Trophoblast cell (in vitro differentiated cells and primary cell): ENCODE data around the gene PPP1R12B.

Experiments
- DNase-seq, 2 donors: peaks; one replicate each; pipeline ENCODE4 v3.0.0-alpha.2; 2016
- H2AFZ ChIP-seq: 2 replicates; pipeline ENCODE4 v1.6.1; 2013; ENCODE audit warnings: low read length, moderate library complexity, mild to moderate bottlenecking; ENCODE audit not compliant: insufficient read depth, poor library complexity
- H2AK5ac ChIP-seq: 2 replicates; pipeline ENCODE4 v1.6.1; 2013; ENCODE audit warnings: mild to moderate bottlenecking, low read length
- H2BK120ac ChIP-seq: 2 replicates; pipeline ENCODE4 v1.6.1; 2013; ENCODE audit warnings: low read length, mild to moderate bottlenecking, moderate library complexity; ENCODE audit not compliant: insufficient read depth, poor library complexity
- H2BK12ac ChIP-seq: 2 replicates; pipeline ENCODE4 v1.6.1; 2013; ENCODE audit warnings: mild to moderate bottlenecking, low read length, moderate library complexity
- H2BK5ac ChIP-seq: 2 replicates; pipeline ENCODE4 v1.6.1; 2013; ENCODE audit warnings: low read length, low read depth, moderate library complexity, mild to moderate bottlenecking; ENCODE audit not compliant: poor library complexity
- H3K14ac ChIP-seq: 2 replicates; pipeline ENCODE4 v1.6.1; 2013; ENCODE audit warnings: mild to moderate bottlenecking, low read length
- H3K18ac ChIP-seq: 2 replicates; pipeline ENCODE4 v1.6.1; 2013; ENCODE audit warnings: mild to moderate bottlenecking, low read length
- H3K23ac ChIP-seq: 2 replicates; pipeline ENCODE4 v1.6.1; 2013; ENCODE audit warnings: low read length
- H3K27ac ChIP-seq: 2 replicates; pipeline ENCODE4 v1.5.1; 2013; ENCODE audit warnings: low read depth, mild to moderate bottlenecking, inconsistent platforms, low read length, moderate library complexity
- H3K27me3 ChIP-seq: 2 replicates; pipeline ENCODE4 v1.6.1; 2013; ENCODE audit warnings: inconsistent platforms, mild to moderate bottlenecking, low read length, moderate library complexity; ENCODE audit not compliant: insufficient read depth
- H3K36me3 ChIP-seq, 2 experiments: 1 replicate in 1 of 2; 2 replicates in 1 of 2; pipeline ENCODE4 v1.6.1; 2013; ENCODE audit warnings: low read length in 2 of 2, mild to moderate bottlenecking in 2 of 2, moderate library complexity in 1 of 2; ENCODE audit not compliant: insufficient read depth in 2 of 2, control insufficient read depth in 1 of 2
- H3K4ac ChIP-seq: 2 replicates; pipeline ENCODE4 v1.6.1; 2013; ENCODE audit warnings: low read depth, mild to moderate bottlenecking, low read length, moderate library complexity
- H3K4me1 ChIP-seq, 2 experiments: 1 replicate in 1 of 2; 2 replicates in 1 of 2; pipeline ENCODE4 v1.6.1; 2013; ENCODE audit warnings: low read length in 2 of 2, mild to moderate bottlenecking in 2 of 2, moderate library complexity in 1 of 2; ENCODE audit not compliant: insufficient read depth in 2 of 2, control insufficient read depth in 1 of 2
- H3K4me2 ChIP-seq: 2 replicates; pipeline ENCODE4 v1.6.1; 2013; ENCODE audit warnings: inconsistent platforms, mild to moderate bottlenecking, low read length, moderate library complexity
- H3K4me3 ChIP-seq: 2 replicates; pipeline ENCODE4 v1.5.1; 2013; ENCODE audit warnings: mild to moderate bottlenecking, low read depth, low read length, inconsistent platforms
- H3K79me1 ChIP-seq: one replicate; pipeline ENCODE4 v1.6.1; 2013; ENCODE audit warnings: low read length
- H3K79me2 ChIP-seq: 2 replicates; pipeline ENCODE4 v1.6.1; 2013; ENCODE audit warnings: low read length, mild to moderate bottlenecking; ENCODE audit not compliant: control insufficient read depth, insufficient read depth, poor library complexity
- H3K9ac ChIP-seq: 2 replicates; pipeline ENCODE4 v1.6.1; 2013; ENCODE audit warnings: mild to moderate bottlenecking, low read length
- H3K9me3 ChIP-seq: 2 replicates; pipeline ENCODE4 v1.6.1; 2013; ENCODE audit warnings: low read depth, mild to moderate bottlenecking, control low read depth, inconsistent platforms, low read length; ENCODE audit not compliant: insufficient read depth
- H4K12ac ChIP-seq: 2 replicates; pipeline ENCODE4 v1.6.1; 2013; ENCODE audit warnings: low read depth, mild to moderate bottlenecking, low read length, moderate library complexity
- H4K8ac ChIP-seq: 2 replicates; pipeline ENCODE4 v1.6.1; 2013; ENCODE audit warnings: low read depth, mild to moderate bottlenecking, low read length, moderate library complexity
- H4K91ac ChIP-seq: one replicate; pipeline ENCODE4 v1.6.1; 2013; ENCODE audit warnings: low read depth, mild to moderate bottlenecking, low read length, moderate library complexity
- WGBS: extraction: QIAGEN DNeasy Blood & Tissue Kit; methylation state at CpG from one replicate; pipeline ENCODE4 v1.1.7; 2013; ENCODE audit warnings: missing lambda C conversion rate; ENCODE audit not compliant: insufficient read length, insufficient coverage; ENCODE audit errors: extremely low coverage; 5-methylcytosine and 5-hydroxymethylcytosine counted together

PPP1R12B gene

DNA sequence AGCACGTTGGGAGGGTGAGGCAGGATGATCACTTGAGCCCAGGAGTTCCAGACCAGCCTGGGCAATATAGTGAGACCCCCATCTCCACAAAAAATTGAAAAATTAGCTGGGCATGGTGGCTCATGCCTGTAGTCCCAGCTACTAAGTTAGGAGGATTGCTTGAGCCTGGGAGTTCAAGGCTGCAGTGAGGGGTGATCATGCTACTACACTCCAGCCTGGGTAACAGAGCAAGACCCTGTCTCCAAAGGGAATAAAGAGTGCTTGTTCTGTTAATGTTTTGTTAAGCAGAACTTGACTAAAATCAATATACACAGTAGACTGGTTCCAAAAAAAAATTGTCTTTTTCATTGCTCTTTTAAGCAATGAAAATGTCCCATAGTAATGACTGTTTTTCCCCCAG lies 215.3 kb downstream of the PPP1R12B start:
- Histone ChIP-seq H3K14ac (no peak overlapping the region), H2BK120ac (no peak overlapping the region), H2BK12ac (no peak overlapping the region), H3K4me1 (peaks cover 2 to 7% of the 10 kb centered on the region in 2 experiments), H3K4ac (no peak overlapping the region), H2BK5ac (no peak overlapping the region), H2AK5ac (no peak overlapping the region), H3K4me2 (no peak overlapping the region), H3K27ac (no peak overlapping the region), H4K12ac (no peak overlapping the region), H3K4me3 (no peak overlapping the region), H4K8ac (no peak overlapping the region), H3K79me2 (no peaks in the 10 kb centered on the region), H3K27me3 (no peaks in the 10 kb centered on the region), H4K91ac (no peak overlapping the region), H2AFZ (no peak overlapping the region), H3K9me3 (no peaks in the 10 kb centered on the region), H3K23ac (no peak overlapping the region), H3K79me1 (peaks cover 4% of the 10 kb centered on the region), H3K9ac (no peak overlapping the region), H3K18ac (no peak overlapping the region), H3K36me3 (no peaks in the 10 kb centered on the region)
- WGBS, result no CpG with 5 or more reads among the region's 1 CpG
- DNase-seq, result no peak

DNA sequence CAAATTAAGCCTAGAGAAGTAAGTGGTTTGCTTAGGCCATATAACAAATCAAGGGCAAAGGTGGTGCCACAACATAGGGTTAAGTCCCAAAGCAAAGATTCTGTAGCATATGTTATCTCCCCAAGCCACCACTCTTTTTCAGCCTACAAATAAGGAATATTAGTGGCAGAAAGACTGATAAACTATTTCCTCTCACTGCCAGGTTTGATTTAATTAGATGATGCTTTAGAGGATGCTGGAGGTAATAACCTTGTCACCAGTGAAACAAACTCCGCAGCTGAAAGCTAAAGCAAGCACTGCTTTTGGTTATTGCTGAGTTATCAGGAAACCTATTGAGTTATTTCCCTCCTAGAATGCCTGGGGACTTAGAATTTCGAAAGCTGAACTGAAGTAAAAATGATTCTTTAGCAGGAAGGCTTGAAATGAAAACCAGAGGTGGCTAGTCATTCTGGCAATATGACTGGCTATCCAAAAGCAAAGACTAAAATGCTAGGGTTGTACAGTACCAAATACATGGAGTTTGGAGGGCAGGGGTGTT lies 216.5 kb downstream of the PPP1R12B start:
- Histone ChIP-seq H3K27ac (no peak overlapping the region), H4K8ac (no peak overlapping the region), H2BK5ac (no peak overlapping the region), H3K36me3 (no peaks in the 10 kb centered on the region), H3K27me3 (no peaks in the 10 kb centered on the region), H3K4ac (no peak overlapping the region), H3K23ac (no peak overlapping the region), H4K91ac (no peak overlapping the region), H3K9me3 (no peaks in the 10 kb centered on the region), H3K4me1 (peaks cover 5 to 9% of the 10 kb centered on the region in 2 experiments), H2AFZ (no peak overlapping the region), H3K79me1 (peaks cover 8% of the 10 kb centered on the region), H2BK120ac (no peak overlapping the region), H3K18ac (no peak overlapping the region), H2AK5ac (no peak overlapping the region), H2BK12ac (no peak overlapping the region), H3K4me2 (no peak overlapping the region), H3K14ac (no peak overlapping the region), H3K4me3 (no peak overlapping the region), H4K12ac (no peak overlapping the region), H3K9ac (no peak overlapping the region), H3K79me2 (no peaks in the 10 kb centered on the region)
- WGBS, result no CpG with 5 or more reads among the region's 2 CpGs
- no peak for DNase-seq

DNA sequence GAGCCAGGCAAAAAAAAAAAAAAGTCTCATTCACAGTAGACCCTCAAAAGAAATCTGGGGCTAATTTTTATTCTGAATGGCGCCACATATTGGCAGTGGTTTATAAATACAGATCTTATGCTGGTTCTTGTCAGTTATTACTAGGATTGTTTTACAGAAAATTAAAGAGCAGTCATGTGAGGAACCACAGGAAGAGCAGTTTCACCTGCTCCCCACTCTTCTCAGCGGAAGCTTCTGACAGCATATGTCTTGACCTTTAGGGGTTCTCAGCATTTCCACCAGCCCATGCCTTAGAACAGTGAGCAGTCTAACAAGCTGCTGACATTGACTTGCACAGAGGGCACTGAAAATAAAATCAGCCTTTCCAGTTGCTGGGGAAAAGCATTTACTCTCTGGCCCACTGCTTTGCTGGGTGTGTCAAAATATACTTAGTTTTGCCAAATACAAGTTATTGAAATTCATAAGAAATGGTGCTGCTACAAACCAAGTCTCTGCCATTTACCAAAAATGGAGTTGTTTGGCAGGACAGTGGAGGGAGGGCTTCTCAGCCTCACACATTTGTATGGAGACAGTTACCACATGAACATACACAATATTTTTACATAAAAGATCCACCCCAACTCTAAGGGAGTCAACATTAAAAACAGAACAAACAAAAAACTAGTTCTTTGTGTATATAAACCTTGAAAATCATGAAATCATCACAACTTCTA lies 217.5 kb downstream of the PPP1R12B start:
- no peak for DNase-seq
- H2AK5ac ChIP-seq, result peak overlapping the region; percentile 78
- no peaks in the 10 kb centered on the region for H3K27me3 ChIP-seq
- H3K4ac ChIP-seq, result no peak overlapping the region
- no peak overlapping the region for H3K9ac ChIP-seq
- H3K23ac ChIP-seq, result no peak overlapping the region
- no peak overlapping the region for H3K4me3 ChIP-seq
- H3K14ac ChIP-seq, result no peak overlapping the region
- peaks cover 5 to 9% of the 10 kb centered on the region in 2 experiments for H3K4me1 ChIP-seq
- H4K8ac ChIP-seq, result no peak overlapping the region
- peaks cover 8% of the 10 kb centered on the region for H3K79me1 ChIP-seq
- H3K4me2 ChIP-seq, result no peak overlapping the region
- H3K27ac ChIP-seq, result no peak overlapping the region
- no peak overlapping the region for H2AFZ ChIP-seq
- no CpG with 5 or more reads among the region's 2 CpGs for WGBS
- H2BK120ac ChIP-seq, result no peak overlapping the region
- no peaks in the 10 kb centered on the region for H3K36me3 ChIP-seq
- H2BK5ac ChIP-seq, result no peak overlapping the region
- H3K18ac ChIP-seq, result no peak overlapping the region
- H4K91ac ChIP-seq, result no peak overlapping the region
- H2BK12ac ChIP-seq, result no peak overlapping the region
- no peaks in the 10 kb centered on the region for H3K9me3 ChIP-seq
- no peaks in the 10 kb centered on the region for H3K79me2 ChIP-seq
- H4K12ac ChIP-seq, result no peak overlapping the region

DNA sequence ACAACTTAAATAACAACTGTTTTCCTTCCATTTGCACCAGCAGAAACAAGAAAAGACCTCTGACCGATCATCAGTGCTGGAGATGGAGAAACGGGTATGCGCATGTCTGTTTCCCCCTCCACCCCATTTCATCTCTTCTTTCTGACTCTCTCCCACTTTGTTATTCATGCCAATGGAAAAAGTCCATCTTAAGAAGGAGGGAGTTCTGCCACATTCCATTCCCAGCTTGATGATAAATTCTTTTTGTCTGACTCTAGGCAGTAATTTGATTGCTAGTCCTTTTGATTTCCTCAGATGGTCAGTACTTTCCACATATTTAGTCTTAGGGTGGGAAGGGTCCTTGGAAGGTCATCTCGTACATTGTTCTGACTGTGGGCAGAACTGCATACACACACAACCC lies 219.2 kb downstream of the PPP1R12B start:
- H3K79me1 ChIP-seq, result peaks cover 8% of the 10 kb centered on the region
- peak in 1 of 2 donors; percentile 51 for DNase-seq

More for the DNA sequence above, 219.2 kb downstream of the PPP1R12B start:
- Histone ChIP-seq H3K4me1 (peaks cover 5 to 7% of the 10 kb centered on the region in 2 experiments), H3K9me3 (no peaks in the 10 kb centered on the region), H4K12ac (no peak overlapping the region), H2BK5ac (no peak overlapping the region), H2AFZ (no peak overlapping the region), H3K23ac (no peak overlapping the region), H3K4me2 (peak overlapping the region; percentile 5), H3K4me3 (no peak overlapping the region), H4K91ac (no peak overlapping the region), H3K18ac (no peak overlapping the region), H3K27me3 (no peaks in the 10 kb centered on the region), H3K9ac (no peak overlapping the region), H3K79me2 (no peaks in the 10 kb centered on the region), H3K27ac (no peak overlapping the region), H2BK12ac (no peak overlapping the region), H3K4ac (no peak overlapping the region), H3K14ac (no peak overlapping the region), H2AK5ac (no peak overlapping the region), H4K8ac (no peak overlapping the region), H3K36me3 (no peaks in the 10 kb centered on the region), H2BK120ac (no peak overlapping the region)
- WGBS, result no CpG with 5 or more reads among the region's 4 CpGs
